ENCODE data around the gene MXRA8.

GRCh38 chr1:1317420-1317819 is 40.9 kb downstream of the MXRA8 start:
- TF ChIP-seq CTCF (IDR thresholded peaks at IDR 0.05) (no peak), POLR2A (IDR thresholded peaks at IDR 0.05) (no peak)
